HG02610 (cell line): ENCODE results near the gene RANBP10.

ENCODE experiments used
- ATAC-seq: cut with Tn5 transposase; IDR thresholded peaks from one replicate; pipeline ENCODE4 v1.9.1; 2021; ENCODE audit warnings: mild to moderate bottlenecking, moderate library complexity; ENCODE audit not compliant: unreplicated experiment

Gene RANBP10

DNA sequence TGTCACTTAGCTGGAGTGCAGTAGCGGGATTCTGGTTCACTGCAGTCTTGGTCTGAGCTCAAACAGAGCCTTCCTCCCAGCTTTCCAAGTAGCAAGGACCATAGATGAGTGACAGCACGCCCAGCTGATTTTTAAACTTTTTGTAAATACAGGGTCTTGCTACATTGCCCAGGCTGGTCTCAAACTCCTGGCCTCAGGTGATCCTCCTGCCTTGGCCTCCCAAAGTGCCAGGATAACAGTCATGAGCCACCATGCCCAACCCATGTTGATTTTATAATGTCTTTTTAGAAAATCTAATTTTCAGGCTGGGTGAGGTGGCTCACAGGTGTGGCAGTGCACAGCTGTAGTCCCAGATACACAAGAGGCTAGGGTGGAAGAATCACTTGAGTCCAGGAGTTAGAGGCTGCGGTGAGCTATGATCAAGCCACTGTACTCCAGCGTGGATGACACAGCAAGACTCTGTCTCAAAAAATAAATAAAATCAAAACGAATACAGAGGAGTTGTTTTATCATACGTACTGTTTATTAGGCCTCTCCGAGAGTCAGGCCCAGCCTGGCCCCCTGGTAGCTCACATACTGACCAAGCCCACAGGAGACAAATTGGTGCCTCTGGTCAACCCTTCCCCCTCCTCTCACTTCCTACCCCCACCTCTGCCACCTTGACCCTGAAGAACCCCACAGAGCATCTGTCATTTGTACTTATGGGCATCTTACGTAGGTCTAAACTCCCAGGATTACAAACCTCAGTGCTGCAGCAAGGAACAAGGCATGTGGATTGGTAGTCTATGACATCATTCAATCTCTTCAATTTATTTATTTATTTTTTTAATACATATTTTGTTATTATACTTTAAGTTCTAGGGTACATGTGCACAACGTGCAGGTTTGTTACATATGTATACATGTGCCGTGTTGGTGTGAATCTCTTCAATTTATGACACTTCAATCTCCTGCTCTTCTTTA is 126.1 kb downstream of the RANBP10 start:
- no peak for ATAC-seq

DNA sequence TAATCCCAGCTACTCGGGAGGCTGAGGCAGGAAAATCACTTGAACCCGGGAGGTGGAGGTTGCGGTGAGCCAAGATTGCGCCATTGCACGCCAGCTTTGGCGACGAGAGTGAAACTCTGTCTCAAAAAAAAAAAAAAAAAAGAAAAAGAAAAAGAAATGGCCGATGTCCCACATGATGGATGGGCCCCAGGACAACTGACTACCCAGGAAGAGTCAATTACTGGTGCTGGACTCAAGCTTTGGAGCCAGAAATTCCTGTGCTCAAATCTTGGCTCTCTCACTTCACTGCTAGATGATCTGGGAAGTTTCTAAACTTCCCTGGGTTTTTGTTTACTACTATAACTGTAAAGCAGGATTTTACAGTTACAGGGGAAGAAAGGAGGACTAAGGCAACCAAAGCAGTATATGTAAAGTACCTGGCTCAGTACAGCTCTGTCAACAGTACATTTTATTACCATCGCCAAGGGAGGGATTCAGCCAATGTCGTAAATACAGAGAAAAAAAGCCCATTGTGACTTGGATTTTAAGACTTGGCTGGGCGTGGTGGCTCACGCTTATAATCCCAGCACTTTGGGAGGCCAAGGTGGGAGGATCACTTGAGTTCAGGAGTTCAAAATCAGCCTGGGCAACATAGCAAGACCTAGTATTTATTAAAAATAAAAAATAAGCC is 127.9 kb downstream of the RANBP10 start:
- no peak for ATAC-seq

DNA sequence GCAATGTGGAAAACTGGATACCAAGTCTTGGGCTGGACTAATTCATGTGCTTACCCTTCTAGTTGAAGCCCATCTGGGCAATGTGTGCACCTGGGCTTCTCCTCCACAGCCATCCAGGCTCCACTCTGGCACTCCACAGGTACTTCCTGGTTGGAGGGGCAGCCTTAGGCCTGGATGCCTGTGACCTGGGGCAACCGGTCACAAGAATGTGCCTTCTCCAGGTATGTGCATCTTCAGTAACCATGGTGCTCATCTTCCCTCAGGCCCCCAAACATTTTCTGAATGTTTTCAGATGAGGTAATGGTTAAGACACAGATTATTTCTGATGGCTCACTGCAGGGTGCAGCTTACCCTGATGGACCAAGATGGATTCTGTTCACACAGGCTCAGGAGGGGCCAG is 128.6 kb downstream of the RANBP10 start:
- ATAC-seq, result no peak

DNA sequence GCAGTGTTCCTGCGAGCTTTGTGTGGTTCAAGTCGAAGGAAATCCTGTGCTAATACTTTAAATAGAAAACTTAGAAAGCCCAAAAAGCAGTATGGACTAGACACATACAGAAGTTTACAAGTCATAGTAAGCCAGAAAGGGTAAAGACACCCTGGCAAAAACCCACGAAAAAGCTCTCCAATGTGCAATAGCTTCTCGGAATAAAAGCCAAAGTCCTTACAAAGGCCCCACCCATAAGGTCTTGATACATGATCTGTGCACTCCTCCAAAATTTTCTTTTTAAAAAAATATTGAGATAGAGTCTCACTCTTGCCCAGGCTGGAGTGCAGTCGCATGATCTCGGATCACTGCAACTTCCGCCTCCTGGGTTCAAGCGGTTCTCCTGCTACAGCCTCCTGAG is 129.4 kb downstream of the RANBP10 start:
- no peak for ATAC-seq

DNA sequence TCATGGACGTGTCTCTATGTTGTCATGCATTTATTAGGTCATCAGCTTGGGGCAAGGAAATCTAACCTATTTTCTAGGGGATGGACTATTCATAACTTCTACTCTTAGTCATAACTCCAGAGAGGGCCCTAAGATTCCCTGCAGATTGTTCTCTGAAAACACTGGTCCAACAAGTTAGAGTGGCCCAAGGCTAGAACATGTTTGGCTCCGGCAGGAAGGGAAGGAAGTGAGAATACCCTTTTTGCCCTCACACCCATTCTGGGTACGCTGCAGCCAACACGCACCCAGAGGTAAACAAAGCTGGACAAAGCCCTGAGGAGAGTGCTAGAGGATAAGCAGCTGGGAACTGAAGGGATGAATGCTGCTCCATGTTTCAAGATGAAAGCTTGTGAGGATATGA is 129.8 kb downstream of the RANBP10 start:
- ATAC-seq, result no peak

DNA sequence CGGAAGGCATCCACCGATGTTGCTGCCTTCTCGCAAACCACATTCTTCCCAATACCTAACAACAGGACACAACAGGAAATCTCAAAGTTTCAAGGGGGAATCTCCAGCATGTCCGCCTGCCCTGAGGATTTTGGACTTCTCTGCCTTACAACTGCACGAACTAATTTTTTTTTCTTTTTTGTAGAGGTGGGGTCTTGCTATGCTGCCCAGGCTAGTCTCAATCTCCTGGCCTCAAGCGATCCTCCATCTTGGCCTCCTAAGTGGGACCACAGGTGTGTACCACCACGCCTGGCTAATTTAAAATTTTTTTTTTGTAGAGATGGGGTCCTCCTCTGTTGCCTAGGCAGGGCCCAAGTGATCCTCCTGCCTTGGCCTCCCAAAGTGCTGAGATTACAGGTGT is 130.4 kb downstream of the RANBP10 start:
- ATAC-seq, result no peak

DNA sequence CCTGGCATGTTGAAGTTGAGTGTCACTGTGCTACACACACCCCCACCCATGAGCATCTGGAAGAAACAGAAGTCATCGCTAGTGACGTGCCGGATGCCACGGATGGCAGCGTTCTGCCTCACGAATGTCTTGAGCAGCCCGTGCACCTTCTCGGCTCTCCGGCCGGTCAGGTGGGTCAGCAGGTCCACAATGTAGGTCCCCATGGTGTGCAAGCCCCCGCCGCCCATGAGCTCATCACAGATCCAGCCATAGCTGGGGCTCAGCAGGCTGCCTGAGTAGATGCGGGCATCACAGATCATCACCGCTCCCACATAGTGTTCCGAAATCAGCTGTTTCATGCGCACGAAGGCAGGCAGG is 130.8 kb downstream of the RANBP10 start:
- ATAC-seq, result no peak

DNA sequence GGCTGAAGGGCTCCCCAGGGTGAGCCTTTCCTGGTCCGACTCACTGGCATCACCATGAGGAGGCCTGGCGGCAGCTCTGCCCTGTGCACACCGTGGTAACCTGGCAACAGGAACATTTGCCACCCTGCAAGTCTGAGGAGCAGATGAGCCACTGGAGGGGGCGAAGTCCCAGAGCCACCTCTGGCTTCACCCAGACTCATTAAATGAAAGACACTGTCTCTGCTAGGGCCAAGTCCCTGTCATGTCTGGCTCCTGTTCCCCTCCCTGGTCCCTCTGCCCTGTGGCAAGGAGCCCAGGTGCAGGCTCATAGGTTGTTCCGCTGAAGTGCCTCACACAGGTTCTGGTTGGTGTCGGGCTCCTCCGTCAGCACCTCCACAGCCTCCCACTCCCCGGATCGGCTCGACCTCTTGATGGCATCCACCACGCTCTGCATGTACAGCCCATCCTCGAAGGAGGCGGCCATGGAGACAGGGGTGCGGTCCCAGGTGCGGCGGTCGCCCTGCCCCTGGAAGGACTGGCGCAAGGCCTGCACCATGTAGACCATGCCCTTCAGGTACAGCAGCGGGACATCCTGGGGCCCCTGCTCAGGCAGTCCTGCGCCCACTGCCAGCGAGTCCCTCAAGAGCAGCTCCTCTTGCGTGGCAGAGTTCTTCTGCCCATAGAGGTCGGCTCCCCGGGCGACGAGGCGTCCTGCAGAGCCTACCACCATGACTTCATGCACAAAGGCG is 131.3 kb downstream of the RANBP10 start:
- ATAC-seq, result no peak

DNA sequence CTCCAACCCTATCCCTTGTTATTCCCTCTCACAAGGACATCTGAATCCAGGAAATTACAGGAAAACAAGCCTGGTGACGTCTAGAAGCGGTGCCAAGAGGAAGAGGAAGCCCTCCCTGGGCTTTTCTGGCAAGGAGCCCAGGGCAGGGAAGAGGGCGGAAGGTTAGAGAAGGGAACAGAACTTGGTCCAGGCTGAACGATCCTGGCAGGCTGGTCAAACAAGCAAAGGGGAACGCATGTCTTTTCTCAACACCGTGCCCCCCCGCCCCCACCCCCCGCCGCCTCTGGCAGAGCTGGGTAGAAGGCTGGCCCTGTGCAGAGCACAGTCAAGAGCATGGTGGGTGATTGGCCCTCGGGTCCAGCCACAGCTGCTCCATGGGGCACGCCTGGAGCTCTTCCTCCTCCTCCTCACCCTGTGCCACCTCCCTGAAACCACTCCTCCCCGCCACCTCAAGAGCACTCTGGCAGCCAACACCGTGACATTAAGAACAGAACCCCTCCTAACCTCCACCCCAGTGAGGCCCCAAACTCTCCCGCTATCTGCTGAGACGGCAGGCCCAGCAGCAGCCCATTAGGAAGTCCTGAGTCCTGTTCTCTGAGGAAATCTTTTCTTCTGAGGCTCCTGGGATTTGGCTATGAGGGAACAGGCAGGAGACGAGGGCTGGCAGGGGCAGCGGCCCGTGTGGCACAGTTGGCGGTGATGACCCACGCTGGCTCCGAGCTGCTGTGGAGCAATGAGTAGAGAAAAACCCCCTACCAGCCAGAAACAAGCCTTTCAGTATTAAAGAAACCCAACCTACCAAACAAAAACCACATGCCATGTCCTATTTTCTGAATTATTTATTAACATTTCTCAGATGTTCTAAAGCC is 132.4 kb downstream of the RANBP10 start:
- no peak for ATAC-seq
